ENCODE data around the gene AAMP. TPM values are rescaled to one million over a fixed set of nuclear protein-coding genes. Genes with fewer than 3 reads are reported as not detected.

The AAMP gene
- total RNA-seq, 4 donors from 2014 or later: 91.8 to 151 (median 115) TPM

GRCh38 chr2:218296847-218297246 is 26.9 kb upstream of the AAMP start:
- Histone ChIP-seq H3K9me3 (no peaks in the 10 kb centered on the region), H3K4me3 (no peak overlapping the region), H3K4me1 (peaks cover 0 to 20% (median 11%) of the 10 kb centered on the region in 4 donors), H3K36me3 (no peaks in the 10 kb centered on the region), H3K27me3 (no peaks in the 10 kb centered on the region), H3K27ac (no peak overlapping the region)
- TF ChIP-seq, protein P1, sequence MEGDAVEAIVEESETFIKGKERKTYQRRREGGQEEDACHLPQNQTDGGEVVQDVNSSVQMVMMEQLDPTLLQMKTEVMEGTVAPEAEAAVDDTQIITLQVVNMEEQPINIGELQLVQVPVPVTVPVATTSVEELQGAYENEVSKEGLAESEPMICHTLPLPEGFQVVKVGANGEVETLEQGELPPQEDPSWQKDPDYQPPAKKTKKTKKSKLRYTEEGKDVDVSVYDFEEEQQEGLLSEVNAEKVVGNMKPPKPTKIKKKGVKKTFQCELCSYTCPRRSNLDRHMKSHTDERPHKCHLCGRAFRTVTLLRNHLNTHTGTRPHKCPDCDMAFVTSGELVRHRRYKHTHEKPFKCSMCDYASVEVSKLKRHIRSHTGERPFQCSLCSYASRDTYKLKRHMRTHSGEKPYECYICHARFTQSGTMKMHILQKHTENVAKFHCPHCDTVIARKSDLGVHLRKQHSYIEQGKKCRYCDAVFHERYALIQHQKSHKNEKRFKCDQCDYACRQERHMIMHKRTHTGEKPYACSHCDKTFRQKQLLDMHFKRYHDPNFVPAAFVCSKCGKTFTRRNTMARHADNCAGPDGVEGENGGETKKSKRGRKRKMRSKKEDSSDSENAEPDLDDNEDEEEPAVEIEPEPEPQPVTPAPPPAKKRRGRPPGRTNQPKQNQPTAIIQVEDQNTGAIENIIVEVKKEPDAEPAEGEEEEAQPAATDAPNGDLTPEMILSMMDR (IDR thresholded peaks at IDR 0.05): no peak
- no peak for TF ChIP-seq POLR2A (IDR thresholded peaks at IDR 0.05)
- DNase-seq: no peak

GRCh38 chr2:218296200-218296599 is 26.3 kb upstream of the AAMP start:
- Histone ChIP-seq H3K27me3 (no peaks in the 10 kb centered on the region), H3K27ac (no peak overlapping the region), H3K9me3 (no peaks in the 10 kb centered on the region), H3K36me3 (no peaks in the 10 kb centered on the region), H3K4me3 (no peak overlapping the region), H3K4me1 (peaks cover 2 to 20% (median 11%) of the 10 kb centered on the region in 4 donors)
- TF ChIP-seq, protein P1 (IDR thresholded peaks at IDR 0.05): no peak
- no peak for TF ChIP-seq POLR2A (IDR thresholded peaks at IDR 0.05)
- DNase-seq: no peak

DNA sequence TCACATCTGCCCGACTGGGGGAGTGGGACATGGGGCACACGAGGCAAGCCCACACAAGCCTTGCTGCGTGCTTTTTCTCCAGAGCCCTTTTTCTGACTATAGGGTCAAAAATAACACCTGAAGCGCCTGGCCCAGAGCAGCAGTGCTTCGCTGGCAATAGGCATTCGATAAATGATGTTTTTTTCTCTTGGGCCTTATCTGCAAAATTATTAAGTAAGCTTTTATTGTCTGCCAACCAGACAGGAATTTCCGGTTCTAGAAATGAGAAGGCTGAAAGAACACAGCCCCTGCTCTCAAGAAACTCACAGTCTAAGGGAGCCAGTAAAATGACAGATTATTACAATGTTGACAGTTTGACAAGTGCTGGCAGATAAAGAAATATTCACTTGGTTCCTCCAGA is 25.1 kb upstream of the AAMP start:
- DNase-seq: no peak
- peak overlapping the region in 3 of 4 donors; percentile 86 to 99 (median 91) for H3K27ac ChIP-seq
- no peaks in the 10 kb centered on the region for H3K36me3 ChIP-seq
- peaks cover 9 to 30% (median 17%) of the 10 kb centered on the region in 4 donors for H3K4me1 ChIP-seq
- H3K4me3 ChIP-seq: no peak overlapping the region
- no peaks in the 10 kb centered on the region for H3K27me3 ChIP-seq
- H3K9me3 ChIP-seq: no peaks in the 10 kb centered on the region
- peak in 1 of 2 donors; percentile 59 for TF ChIP-seq POLR2A (IDR thresholded peaks at IDR 0.05)
- TF ChIP-seq, protein P1 (IDR thresholded peaks at IDR 0.05): no peak

DNA sequence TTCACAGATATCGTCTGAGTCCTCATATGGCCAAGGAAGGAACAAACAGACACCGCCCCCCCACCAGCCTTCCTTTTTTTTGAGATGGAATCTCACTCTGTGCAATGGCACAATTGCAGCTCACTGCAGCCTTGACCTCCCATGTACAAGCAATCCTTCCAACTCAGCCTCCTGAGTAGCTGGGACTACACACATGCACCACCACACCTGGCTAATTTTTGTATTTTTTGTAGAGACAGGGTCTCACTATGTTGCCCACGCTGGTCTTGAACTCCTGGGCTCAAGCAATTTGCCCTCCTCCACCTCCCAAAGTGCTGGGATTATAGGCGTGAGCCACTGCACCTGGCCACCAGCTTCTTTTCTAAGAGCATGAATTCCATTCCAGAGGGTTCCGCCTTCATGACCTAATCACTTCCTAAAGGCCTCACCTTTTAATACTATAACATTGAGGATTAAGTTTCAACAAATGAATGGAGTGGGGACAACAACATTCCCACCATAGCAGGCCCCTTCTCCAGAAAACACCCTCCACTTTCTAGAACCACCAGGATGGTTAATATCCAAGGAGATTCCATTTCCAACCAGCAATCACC is 24.6 kb upstream of the AAMP start:
- Histone ChIP-seq H3K9me3 (no peaks in the 10 kb centered on the region), H3K4me1 (peaks cover 9 to 36% (median 21%) of the 10 kb centered on the region in 4 donors), H3K27ac (peak overlapping the region in 3 of 4 donors; percentile 86 to 99 (median 91)), H3K36me3 (no peaks in the 10 kb centered on the region), H3K27me3 (no peaks in the 10 kb centered on the region), H3K4me3 (no peak overlapping the region)
- no peak for TF ChIP-seq POLR2A (IDR thresholded peaks at IDR 0.05)
- TF ChIP-seq, protein P1 (IDR thresholded peaks at IDR 0.05): no peak
- DNase-seq: no peak

- Histone ChIP-seq H3K4me3 (no peak overlapping the region), H3K9me3 (no peaks in the 10 kb centered on the region), H3K27me3 (no peaks in the 10 kb centered on the region), H3K4me1 (peaks cover 9 to 42% (median 22%) of the 10 kb centered on the region in 4 donors), H3K27ac (peak overlapping the region in 3 of 4 donors; percentile 91 to 100 (median 99)), H3K36me3 (no peaks in the 10 kb centered on the region)
- DNase-seq: no peak
- TF ChIP-seq, protein P1 (IDR thresholded peaks at IDR 0.05): no peak
- TF ChIP-seq POLR2A (IDR thresholded peaks at IDR 0.05): no peak
These were observed 23.9 kb upstream of the AAMP start for GRCh38 chr2:218293715-218294429.

Data from Peyer's patch (tissue), 4 donors.